A673 (cell line): ENCODE results near the gene TMC4. TPM values are rescaled to one million over a fixed set of nuclear protein-coding genes. Genes with fewer than 3 reads are reported as not detected.
"Not testable (repeated sequence)": the region's sequence is repeated elsewhere in the genome, so short reads cannot be mapped to it uniquely, and the experiment has no call there.

ENCODE experiments used
- BruUV-seq: library from RNA; stranded (reverse); fragments of 400-500 nt; replicated peaks from 2 replicates; lab custom pipeline; 2021; lab: Mats Ljungman, UMichigan
- CTCF ChIA-PET: fragments of 300-600 bp; sonication (Branson Sonifier 250); formaldehyde crosslinking; loops from one replicate; lab custom pipeline; 2022; ENCODE audit warnings: antibody characterized with exemption; lab: Charles Lee
- POLR2A ChIA-PET: fragments of 300-600 bp; sonication (Branson Sonifier 250); formaldehyde crosslinking; loops from one replicate; lab custom pipeline; 2022; ENCODE audit warnings: antibody characterized with exemption; ENCODE audit not compliant: low non-redundant PET; lab: Charles Lee
- DNase-seq: peaks from one replicate; pipeline ENCODE4 v3.0.0-alpha.2; 2015; ENCODE audit warnings: low spot score
- H3K27ac ChIP-seq: fragments of 200-600 bp; sonication (generic); 2 replicates; pipeline ENCODE4 v1.5.1; 2016; ENCODE audit warnings: mixed run types, low read depth, mild to moderate bottlenecking, mixed read lengths, antibody characterized with exemption, low read length; ENCODE audit not compliant: poor library complexity, severe bottlenecking
- H3K27me3 ChIP-seq: fragments of 200-600 bp; sonication (generic); replicated peaks from 2 replicates; pipeline ENCODE4 v1.6.1; 2017; ENCODE audit warnings: mixed run types, low read depth, mild to moderate bottlenecking, mixed read lengths, antibody characterized with exemption, low read length; ENCODE audit not compliant: insufficient read depth, poor library complexity
- H3K36me3 ChIP-seq: fragments of 200-600 bp; sonication (generic); 2 replicates; pipeline ENCODE4 v1.6.1; 2016; ENCODE audit warnings: mixed run types, mild to moderate bottlenecking, mixed read lengths, antibody characterized with exemption, low read length; ENCODE audit not compliant: insufficient read depth, poor library complexity, severe bottlenecking
- H3K4me1 ChIP-seq: fragments of 200-600 bp; sonication (generic); 2 replicates; pipeline ENCODE4 v1.6.1; 2017; ENCODE audit warnings: mixed run types, mild to moderate bottlenecking, mixed read lengths, antibody characterized with exemption, low read length; ENCODE audit not compliant: insufficient read depth, poor library complexity, severe bottlenecking
- H3K4me3 ChIP-seq: fragments of 200-600 bp; sonication (generic); 2 replicates; pipeline ENCODE4 v1.5.1; 2016; ENCODE audit warnings: low read depth, mixed run types, mild to moderate bottlenecking, mixed read lengths, low read length; ENCODE audit not compliant: poor library complexity, severe bottlenecking
- H3K9me3 ChIP-seq: fragments of 200-600 bp; sonication (generic); 2 replicates; pipeline ENCODE4 v1.6.1; 2016; ENCODE audit warnings: mixed run types, low read depth, mild to moderate bottlenecking, mixed read lengths, antibody characterized with exemption, low read length; ENCODE audit not compliant: poor library complexity, severe bottlenecking
- CTCF ChIP-seq: fragments of 300-800, 200-600 bp; sonication (generic); conservative IDR thresholded peaks from 2 replicates; pipeline ENCODE4 v1.5.1; 2017; ENCODE audit warnings: low read depth, mild to moderate bottlenecking, antibody characterized with exemption, low read length, moderate library complexity, mixed read lengths
- EZH2 ChIP-seq: fragments of 200-600 bp; sonication (generic); IDR thresholded peaks from 2 replicates; pipeline ENCODE4 v1.6.1; 2017; ENCODE audit warnings: borderline replicate concordance, low read depth, mild to moderate bottlenecking, mixed read lengths, antibody characterized with exemption, low read length; ENCODE audit not compliant: poor library complexity, severe bottlenecking
- intact Hi-C: fragments of 100-400 bp; cut with micrococcal nuclease; formaldehyde crosslinking; loops from one replicate; pipeline ENCODE4 v1.10.0; 2022; ENCODE audit not compliant: unreplicated experiment
- total RNA-seq: library from RNA; stranded (reverse); gene quantifications from 2 replicates; pipeline ENCODE4 v1.2.3, GENCODE V29; 2021

TMC4 gene
- total RNA-seq, 1 experiment from 2014 or later: 0.58 TPM

GRCh38 chr19:54197121-54197520 is 24.2 kb upstream of the TMC4 start:
- Histone ChIP-seq H3K4me3 (no peak overlapping the region), H3K4me1 (peaks cover 11% of the 10 kb centered on the region), H3K27ac (no peak overlapping the region), H3K27me3 (no peaks in the 10 kb centered on the region), H3K36me3 (peaks cover 33% of the 10 kb centered on the region), H3K9me3 (no peaks in the 10 kb centered on the region)
- no peak for DNase-seq
- no peak for TF ChIP-seq EZH2
- no TSS peak for BruUV-seq
- intact Hi-C loops: no loop called here
- POLR2A ChIA-PET: interaction anchor here (1.4 kb wide), 1 partner anchor 8 kb away, joined by 3 read pairs; no protein-coding TSS in a partner anchor
- CTCF ChIA-PET: no interaction called here

- no peaks in the 10 kb centered on the region for H3K9me3 ChIP-seq
- BruUV-seq: no TSS peak
- peaks cover 27% of the 10 kb centered on the region for H3K36me3 ChIP-seq
- POLR2A ChIA-PET: interaction anchor here (1.4 kb wide), 1 partner anchor 8 kb away, joined by 3 read pairs; no protein-coding TSS in a partner anchor
- TF ChIP-seq CTCF (no peak), EZH2 (no peak)
- DNase-seq: no peak
- H3K4me1 ChIP-seq: peaks cover 10% of the 10 kb centered on the region
- H3K27me3 ChIP-seq: no peaks in the 10 kb centered on the region
- H3K27ac ChIP-seq: no peak overlapping the region
- intact Hi-C loops: no loop called here
- no peak overlapping the region for H3K4me3 ChIP-seq
- CTCF ChIA-PET: no interaction called here
Measured at GRCh38 chr19:54196536-54196935, 23.6 kb upstream of the TMC4 start.

GRCh38 chr19:54194463-54194862 is 21.5 kb upstream of the TMC4 start:
- H3K9me3 ChIP-seq, POLR2A ChIA-PET, intact Hi-C loops, CTCF ChIA-PET, DNase-seq, H3K4me3 ChIP-seq, H3K27ac ChIP-seq, H3K4me1 ChIP-seq, H3K27me3 ChIP-seq, BruUV-seq: not testable (repeated sequence)
- peaks cover 21% of the 10 kb centered on the region for H3K36me3 ChIP-seq

GRCh38 chr19:54193011-54193410 is 20.1 kb upstream of the TMC4 start:
- no peak for DNase-seq
- peaks cover 16% of the 10 kb centered on the region for H3K4me1 ChIP-seq
- no peak overlapping the region for H3K4me3 ChIP-seq
- no TSS peak for BruUV-seq
- H3K27me3 ChIP-seq: no peaks in the 10 kb centered on the region
- peaks cover 21% of the 10 kb centered on the region for H3K36me3 ChIP-seq
- intact Hi-C loops: no loop called here
- ChIA-PET CTCF (no interaction called here), POLR2A (no interaction called here)
- no peaks in the 10 kb centered on the region for H3K9me3 ChIP-seq
- no peak for TF ChIP-seq EZH2
- TF ChIP-seq CTCF: no peak
- no peak overlapping the region for H3K27ac ChIP-seq
